Endometrium (tissue), 2 donors: ENCODE data around the gene ANO1.

Experiments used
- FAIRE-seq: peaks from 2 replicates; lab custom pipeline; 2012; peaks lifted over from hg19 to GRCh38; lab: Jason Lieb, UNC
- donor health status: control.
- donor health status: control.

ANO1 gene

DNA sequence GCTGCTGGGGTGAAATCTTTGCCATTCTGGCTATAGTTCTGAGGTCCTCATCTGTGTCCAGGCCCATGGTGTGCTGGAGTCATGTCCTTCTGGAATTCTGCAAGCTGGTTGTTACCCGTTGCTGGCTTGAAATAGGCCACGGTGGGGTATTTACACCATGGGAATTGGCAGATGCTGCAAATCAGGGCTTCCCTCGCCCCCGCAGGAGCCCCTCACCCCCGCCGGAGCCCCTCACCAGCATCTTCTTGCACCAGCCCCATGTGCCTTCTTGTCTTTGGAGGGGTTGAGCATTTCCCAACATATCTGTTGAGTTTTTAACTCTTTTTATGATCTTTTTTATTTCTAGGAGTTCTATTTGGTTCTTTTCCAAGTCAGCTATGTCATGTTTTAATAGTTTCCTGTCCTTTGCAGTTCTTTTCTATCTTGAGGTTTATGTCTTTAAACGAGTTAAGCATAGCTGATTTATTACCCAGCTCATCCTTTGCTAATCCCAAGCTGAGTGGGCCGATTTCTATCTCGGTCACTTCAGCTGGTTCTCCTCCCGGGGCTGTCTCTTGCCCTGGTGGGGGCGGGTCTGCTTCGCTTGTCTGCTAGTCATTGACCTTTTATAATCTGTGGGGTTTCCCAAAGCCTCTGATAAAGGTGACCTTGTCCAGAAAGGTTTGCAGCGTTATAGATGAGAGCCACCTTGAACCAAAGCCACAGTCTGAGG, 17.6 kb downstream of the ANO1 start:
- peak; percentile 97 for FAIRE-seq

DNA sequence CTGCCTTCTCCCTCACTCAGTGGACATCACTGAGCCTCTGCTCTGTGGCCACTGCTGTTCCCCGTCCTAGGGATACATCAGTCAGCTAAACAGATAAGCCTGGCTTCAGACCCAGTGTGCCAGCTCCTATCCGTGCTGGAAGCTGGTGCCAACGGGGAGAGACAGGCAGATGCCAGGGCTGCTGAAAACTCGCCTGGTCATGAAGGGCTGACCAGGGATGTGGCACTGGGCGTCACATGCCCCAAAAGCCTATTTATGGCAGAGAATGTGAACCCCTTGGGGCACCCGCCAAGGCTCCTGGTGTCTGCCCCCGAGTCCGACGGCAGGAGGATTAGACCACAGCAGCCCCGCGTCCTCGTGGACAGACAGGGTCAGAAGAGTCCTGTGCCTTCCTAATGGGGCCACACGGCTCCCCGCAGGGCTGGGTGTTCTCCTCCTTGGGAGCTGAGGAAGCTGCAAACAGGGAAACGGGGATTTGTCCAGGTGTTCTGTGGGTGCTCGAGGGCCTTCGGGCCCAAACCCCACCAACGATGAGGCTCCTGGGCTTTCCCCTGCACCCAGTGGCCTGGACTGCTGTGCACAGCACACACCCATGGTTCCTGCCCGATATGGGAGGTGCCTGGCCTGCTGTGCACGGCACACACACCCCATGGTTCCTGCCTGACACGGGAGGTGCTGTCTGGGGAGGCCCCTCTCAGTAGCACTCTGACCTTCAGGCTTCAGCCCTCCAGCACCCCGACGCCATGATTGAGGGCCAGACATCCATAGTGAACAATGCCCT, 19.9 kb downstream of the ANO1 start:
- FAIRE-seq: no peak

DNA sequence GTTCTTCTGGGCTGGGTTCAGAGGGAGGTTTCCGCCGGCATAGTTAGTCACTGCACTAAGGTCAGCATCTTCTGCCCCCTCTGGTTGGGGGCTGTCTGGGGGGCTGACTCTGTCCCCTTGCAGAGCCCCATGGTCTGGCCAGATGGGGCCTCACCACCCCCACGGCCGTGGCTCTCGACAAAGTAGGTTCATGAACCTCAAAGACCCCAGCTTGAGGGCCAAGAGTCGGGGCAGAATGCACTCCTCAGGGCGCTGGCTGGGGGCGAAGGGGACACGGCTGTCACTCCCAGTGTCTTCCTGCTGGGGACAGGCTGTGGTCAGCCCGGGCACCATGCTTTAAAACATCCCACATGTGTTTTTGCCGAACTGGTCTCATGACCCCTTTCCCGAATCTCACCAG, 20.8 kb downstream of the ANO1 start:
- no peak for FAIRE-seq

DNA sequence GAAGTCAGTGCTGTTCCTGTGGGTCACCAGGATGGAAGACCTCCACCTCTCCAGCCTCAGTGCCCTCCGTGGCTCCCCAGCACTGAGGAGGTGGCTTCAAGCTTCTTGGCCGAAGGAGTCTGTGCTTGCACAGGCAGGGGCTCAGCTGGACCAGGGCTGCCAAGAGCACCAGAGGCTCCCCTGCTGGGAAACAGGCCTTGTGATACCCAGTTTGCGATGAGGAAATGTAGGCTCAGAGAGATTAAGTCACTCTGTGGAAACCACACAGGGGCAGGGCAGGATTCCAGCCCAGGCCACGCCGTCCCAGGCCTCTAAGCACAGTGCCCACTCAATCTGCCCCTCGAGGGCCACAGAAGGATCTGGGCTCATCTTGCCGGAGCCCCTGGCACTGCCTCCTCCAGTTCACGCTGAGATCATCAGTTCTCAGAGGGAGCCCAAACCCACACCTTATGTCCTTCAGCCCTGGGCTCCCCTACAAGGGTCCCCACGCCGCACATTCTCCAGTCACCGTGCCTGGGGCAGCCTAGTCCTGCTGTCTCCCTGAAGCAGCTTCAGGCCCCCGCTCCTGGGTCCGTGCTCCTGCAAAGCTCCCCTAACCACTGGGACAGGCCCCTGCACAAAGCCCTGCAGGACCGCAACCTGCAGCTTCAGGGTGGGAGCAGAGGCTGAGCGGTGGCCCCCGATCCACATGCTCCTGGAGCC, 21.6 kb downstream of the ANO1 start:
- no peak for FAIRE-seq

DNA sequence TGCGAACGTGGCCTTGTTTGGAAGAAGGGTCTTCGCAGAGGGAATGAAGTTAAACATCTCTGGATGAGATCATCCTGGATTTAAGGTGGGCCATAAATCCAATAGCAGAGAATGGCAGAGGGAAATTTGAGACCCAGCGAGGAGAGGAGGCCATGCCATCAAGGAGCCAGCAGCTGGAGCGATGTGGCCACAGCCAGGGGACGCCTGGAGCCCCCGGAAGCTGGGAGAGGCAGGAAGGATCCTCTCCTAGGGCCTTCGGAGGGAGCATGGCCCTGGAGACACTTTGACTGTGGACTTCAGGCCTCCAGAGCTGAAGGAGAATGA, 22.1 kb downstream of the ANO1 start:
- FAIRE-seq: no peak

DNA sequence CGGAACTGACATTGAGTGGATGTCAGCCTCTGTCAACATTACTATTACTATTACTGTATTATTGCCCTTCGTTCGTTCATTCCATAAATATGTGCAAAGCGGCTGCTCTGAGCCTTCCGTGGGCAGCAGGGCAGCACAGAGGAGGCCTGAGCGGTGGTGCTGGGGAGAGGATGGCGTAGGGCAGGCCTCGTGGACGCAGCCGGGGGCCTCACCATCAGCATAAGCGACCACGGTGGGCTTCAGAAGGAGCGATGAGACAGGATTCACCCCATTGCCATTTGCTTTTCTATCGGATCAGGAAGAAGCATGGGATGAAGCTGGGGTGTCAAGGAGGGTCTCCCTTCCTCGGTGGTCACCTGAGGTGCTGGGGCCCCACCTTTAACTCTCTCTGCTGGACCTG, 22.7 kb downstream of the ANO1 start:
- no peak for FAIRE-seq

DNA sequence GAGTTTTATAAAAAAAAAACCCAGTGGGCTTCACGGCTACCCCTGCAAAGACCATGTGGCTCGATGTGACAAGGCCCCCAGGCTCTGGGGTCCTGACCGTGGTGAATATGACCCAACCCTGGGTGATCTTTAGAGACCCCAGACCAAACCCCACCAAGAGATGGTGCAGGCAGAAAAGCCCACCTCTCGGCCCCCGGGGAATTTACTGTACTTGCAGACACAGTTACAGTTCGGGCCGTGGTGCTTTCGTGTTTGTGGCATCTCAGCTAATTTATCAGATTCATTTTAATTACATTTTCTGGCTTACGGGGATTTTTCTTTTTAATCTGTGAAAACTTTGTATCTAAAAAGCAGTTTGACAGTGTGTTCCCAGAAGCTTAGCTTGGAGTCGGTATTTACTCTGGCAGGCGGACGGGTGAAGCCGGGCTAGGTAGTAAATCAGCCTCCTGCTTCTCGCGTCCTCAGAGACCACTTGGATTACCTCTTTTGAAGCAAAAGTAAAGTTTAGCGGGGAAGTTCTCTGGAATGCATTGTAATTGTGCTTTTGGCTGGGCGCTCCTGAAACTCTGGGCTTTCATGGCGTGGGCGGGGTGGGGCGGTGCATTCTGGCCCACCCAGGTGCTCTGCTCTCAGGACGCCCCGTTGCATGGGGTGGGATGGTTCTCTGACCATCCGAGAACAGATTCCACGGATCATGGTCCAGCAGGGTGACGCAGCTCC, 25.3 kb downstream of the ANO1 start:
- no peak for FAIRE-seq

DNA sequence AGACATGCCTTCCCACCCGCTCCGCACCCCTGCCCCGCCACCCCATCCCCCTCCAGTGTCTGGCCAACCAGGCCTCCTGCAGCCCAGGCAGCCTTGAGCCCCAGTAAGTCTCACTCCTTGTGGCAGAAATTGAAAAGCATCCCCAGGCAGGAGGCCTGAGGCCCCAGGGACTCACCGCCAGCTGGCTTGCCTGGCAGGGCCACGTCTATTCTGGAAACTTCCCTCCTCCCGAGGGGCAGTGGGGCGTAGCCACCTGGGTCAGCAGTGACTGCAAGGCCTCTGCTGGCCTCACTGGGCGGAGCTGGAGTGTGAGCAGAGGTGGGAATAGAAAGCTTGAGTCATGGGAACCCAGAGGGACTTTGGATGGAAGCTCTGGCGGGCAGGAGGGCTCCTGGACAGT, 26.3 kb downstream of the ANO1 start:
- FAIRE-seq: no peak

DNA sequence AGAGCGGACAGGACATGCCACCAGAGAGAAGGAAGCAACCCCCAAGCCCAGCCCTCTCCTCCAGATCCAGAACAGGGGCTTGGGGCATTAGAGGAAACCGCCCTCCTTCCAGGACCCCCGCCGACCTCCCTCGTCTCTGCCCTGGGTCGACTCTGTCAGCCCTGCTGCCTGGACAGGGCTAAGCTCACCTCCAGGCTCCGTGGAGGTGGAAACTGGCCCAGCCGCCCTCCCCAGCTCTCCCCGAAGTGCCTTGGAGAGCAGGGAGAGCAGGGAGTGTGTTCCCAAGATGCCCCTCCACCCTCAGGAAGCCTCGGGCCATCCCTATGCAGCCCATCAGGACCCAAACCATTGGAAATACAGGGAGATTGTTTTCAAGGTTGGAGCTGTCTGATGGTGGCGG, 26.8 kb downstream of the ANO1 start:
- no peak for FAIRE-seq

DNA sequence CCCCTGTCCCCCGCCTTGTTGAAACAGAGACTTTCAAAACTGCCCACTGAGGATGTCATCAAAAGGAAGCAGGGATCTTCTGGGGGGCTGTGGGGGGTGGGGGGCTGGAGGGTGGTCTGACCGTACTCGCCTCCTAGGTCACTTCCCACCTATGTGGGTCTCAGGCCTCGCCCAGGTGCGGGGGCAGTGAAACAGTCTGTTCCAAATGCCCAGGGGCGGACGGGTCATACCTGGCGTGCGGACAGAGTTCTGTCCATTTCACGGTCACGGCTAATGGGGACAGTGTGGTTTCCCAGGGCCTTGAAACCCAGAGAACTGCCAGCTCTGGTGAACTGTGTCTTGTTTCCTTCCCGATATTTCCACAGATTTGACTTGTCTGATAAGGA, 27.2 kb downstream of the ANO1 start:
- no peak for FAIRE-seq

DNA sequence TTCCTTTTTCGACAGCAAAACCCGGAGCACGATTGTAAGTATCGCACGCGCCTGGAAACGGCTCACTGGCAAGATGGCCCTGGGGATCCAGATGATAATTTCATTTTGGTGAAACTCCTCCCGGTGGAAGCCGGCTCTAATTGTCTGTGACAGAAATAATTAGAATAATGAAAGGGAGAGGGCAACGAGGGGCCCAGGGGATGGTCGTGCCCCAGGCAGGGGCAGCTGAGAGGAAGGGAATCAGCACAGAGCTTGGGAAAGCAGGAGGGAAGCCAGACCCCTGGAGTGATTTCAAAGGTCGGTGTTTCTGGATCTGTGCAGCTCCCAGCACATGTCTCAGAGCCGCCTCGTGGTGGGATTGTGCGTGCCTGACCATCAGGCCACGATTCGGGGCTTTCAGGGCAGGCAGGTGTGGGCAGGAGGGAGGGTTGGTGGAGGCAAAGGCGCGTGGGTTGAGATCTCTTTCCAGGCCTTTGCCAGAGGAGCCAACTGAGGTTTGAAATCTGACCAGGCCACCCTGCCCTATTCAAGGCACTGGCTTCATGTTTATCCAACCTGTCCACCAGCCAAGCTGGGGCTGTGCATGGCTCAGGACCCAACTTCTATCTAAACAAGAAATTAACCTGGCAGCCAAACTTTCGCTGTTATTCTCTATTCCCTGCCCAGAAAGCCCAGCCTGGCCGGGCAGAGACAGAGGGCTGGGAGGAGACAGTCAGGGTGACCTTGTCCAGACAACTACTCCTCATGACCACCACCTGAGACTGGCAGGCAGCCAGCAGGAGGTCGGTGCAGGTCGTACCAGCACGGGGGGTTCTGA, 27.8 kb downstream of the ANO1 start:
- no peak for FAIRE-seq

DNA sequence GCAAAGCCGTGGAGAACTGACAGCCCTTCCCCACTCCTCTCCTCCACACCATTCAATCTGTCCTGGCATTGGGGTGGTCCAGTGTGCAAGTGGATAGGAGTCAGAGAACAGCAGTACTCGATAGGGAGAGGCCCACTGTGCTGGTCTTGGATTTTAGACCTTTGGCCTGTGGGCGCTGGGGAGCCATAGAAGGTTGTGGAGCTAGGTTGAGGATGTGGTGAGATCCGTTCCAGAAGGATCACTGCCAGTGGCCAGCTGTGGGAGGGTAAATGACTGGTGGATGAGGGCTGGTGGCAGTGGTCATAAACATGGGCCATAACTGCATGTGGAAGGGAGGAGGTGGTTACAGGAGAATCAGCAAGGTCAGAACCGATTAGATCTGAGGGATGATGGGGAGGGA, 28.6 kb downstream of the ANO1 start:
- FAIRE-seq: no peak

DNA sequence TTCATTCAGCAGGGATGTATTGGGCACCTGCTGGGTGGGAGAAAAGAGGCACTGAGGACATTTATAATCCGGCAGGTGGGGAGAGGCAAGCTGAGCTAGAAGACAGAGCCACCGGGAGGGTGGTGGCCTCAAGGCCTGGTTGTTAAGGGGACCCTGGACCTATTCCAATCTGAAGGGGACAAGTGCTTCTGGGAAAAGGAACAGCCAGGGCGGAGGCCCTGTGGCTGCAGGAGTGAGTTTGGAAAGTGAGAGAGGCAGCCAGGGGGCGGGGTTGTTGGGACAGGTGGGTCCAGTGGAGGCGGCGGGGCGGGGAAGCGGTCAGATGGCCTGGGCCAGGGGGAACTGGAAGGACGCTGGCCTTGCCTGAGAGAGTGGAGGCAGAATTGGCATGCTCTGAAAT, 29.1 kb downstream of the ANO1 start:
- no peak for FAIRE-seq

DNA sequence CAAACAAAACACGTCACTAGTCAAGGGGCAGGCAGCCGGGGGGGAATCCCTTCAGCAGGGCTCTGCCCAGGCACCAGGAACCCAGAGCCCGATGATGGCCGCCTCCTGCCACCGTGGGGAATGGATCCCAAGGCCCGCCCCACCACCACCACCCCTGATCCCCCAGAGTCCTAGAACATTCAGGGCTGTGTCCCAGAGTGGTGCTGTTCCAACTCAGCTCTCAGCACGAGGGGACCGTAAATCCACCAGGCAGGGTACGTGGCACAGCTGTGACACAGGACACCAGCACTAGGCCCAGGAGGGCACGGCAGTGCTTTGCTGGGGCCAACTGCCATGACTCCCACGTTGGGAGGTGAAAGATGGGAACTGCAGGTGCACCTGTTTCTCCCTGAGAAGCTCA, 29.6 kb downstream of the ANO1 start:
- FAIRE-seq: no peak

DNA sequence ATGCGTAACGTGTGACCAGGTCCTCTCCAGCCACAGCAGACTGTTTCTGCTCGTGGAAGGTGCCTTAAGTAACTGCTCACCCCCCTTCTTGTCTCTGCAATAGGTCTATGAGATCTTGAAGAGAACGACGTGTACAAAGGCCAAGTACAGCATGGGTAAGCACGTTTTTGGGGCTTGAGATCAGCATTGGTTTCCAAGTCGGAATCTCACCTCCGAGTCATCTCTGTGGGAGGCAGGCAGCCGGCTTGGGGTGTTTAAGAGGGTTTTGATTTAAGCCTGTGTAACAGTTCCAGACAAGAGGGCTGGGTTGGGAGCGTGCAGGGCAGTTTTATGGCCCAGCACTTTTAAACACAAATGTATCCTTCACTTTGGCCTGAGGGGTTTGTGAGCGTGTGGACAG, 30.1 kb downstream of the ANO1 start:
- FAIRE-seq: peak; percentile 89

DNA sequence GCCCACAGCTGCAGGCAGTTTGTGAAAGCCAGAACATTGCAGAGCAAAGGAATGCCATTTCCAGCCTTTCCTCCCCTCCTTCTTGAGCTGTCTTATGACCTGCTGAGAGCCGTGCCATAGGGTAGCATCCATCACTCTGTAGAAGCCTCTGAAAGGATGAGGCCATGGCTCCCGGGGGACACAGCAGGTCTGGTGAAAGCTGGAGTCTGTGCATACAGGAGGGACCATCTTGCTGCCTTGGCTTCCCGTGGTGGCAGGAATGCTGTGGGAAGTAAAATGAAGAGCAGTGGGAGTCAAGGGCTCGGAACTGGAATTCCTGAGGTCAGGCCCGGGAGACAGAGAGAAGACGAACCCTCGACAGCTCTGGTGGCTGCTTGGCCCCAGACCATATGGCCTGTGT, 30.9 kb downstream of the ANO1 start:
- no peak for FAIRE-seq

DNA sequence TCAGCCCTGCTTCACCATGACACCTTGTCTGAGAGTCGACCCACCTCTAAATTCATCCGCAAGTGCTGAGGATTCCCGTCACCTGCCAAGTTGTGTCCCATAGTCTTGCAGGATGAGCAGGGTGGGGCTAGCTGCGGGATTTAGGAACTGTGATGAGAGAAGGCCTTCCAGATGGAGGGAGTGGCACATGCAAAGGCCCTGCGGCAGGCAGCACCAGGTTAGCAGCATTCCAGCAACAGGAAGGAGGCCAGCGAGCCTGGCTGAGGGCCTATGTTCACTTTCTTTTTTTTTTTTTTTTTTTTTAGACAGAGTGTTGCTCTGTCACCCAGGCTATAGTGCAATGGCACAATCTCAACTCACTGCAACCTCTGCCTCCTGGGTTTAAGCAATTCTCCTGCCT, 31.8 kb downstream of the ANO1 start:
- no peak for FAIRE-seq

DNA sequence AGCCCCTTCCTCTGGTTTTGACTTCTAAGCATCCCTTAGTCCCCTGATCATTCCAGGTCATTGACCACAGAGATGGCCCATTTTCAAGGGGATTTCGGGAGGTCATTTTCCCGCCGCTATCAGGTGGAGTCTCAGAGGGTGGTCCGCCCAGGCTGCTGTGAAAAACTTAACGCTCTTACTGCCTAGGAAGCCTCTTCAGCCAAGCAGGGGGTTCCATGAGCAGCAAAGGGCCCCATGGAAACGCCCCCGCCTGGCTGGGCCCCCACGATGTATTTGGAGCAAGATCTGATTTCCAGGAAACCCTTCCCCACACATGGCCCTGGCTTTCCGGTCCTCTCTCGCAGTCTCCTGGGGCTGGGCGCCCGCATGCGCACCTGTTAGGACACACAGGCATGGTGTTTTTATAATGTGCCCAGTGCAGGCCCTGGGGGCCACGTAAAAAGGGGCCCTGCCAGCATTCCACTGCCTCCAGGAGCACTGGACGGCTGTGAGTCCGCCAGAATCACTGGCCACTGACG, 32.5 kb downstream of the ANO1 start:
- no peak for FAIRE-seq

DNA sequence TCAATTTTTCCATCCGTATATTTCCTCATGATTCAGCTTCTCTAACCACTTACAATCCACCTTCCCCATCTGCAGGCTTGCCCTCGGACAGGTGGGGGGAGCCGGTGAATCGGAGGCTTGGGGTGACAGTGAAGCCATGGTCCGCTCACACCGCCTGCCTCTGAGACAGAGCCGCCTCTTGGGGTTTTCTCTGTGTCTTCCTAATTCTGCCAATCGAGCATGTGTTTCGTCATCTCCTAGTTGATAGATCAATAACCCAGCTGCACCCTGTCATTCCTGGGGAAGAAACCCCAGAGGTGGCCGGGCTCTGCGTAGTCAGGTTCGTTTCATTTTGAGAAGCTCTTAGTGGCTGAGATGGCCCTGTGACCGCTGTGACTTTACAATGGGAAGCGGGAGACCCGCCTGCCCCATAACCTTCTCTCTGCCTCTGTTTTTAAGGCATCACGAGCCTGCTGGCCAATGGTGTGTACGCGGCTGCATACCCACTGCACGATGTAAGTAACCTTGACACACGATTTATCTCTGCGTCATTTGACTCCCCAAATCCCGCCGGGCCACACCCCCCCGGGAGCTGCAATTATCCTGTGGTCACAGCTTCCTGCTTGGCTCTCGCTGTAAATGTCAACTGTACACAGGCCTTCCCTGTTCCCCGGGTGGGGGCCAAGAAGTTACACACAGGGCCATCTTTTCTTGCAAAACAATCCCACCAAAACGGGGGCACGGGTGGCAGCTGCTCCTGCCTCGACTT, 33.3 kb downstream of the ANO1 start:
- no peak for FAIRE-seq

DNA sequence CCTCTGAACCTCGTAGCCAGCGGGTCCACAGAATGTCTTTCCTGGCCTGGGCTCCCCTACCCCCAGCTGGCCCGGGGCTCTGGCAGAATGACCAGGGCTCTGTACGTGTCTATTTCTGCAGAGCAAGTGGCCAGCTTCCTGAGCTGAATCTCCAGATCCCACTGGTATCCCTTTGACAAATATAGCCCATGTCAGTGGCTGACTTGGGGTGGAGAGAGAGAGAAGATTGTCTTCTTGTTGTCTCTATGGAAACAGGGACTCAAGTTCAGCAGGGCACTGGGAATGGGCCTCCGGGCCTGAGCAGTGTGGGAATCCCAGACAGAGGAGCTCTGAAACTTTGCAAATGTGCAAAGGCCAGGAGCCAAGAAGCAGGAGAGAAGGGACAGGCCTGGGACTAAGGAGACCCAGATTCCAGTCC, 33.9 kb downstream of the ANO1 start:
- FAIRE-seq: no peak

DNA sequence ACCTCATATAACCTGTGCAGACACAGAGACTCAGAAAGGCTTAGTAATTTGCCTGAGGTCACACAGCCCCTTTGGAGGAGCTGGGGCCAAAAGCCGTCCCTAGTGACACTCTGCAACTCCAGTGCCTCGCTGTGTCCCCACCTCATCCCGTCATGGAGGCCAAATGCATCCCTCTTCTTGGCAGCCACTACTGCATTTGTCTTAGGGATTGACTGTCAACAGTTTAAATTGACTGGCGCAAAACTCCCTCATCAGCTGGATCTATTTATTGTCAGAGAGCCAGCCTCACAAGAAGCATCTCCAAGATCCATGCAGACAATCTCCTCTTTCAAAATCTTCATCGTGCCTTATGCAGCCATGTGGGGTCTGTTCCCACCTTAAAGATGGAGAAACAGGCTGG, 35.7 kb downstream of the ANO1 start:
- FAIRE-seq: no peak
